Measurements from ENCODE around the gene ATG16L2. TPM values are rescaled to one million over a fixed set of nuclear protein-coding genes. Genes with fewer than 3 reads are reported as not detected.
"Not testable (repeated sequence)": the region's sequence is repeated elsewhere in the genome, so short reads cannot be mapped to it uniquely, and the experiment has no call there.

The ATG16L2 gene
- total and polyA plus RNA-seq, 8 donors, result 4.5 to 75.7 (median 13.2) TPM

GRCh38 chr11:72802822-72803221, 11.4 kb upstream of the ATG16L2 start:
- DNase-seq (no peak), FAIRE-seq (no peak), ATAC-seq (no peak)
- H3K27ac ChIP-seq, result no peak overlapping the region
- WGBS, 2 donors, result 82 to 87% methylated on average over 6 of the region's 6 CpGs
- H3K27me3 ChIP-seq, result no peaks in the 10 kb centered on the region
- TF ChIP-seq CTCF (IDR thresholded peaks at IDR 0.05), result no peak
- H3K4me3 ChIP-seq, result no peak overlapping the region
- no peaks in the 10 kb centered on the region for H3K36me3 ChIP-seq
- no peaks in the 10 kb centered on the region for H3K9me3 ChIP-seq
- no peaks in the 10 kb centered on the region for H3K4me1 ChIP-seq
- intact Hi-C loops (cut with DNase I), result no loop called here

- DNase-seq (no peak), ATAC-seq (peak in 2 of 4 donors; percentile 13 to 21), FAIRE-seq (no peak)
- no peaks in the 10 kb centered on the region for H3K36me3 ChIP-seq
- no peak overlapping the region for H3K27ac ChIP-seq
- TF ChIP-seq CTCF (IDR thresholded peaks at IDR 0.05), result no peak
- intact Hi-C loops (cut with DNase I), result no loop called here
- no peaks in the 10 kb centered on the region for H3K9me3 ChIP-seq
- no peaks in the 10 kb centered on the region for H3K27me3 ChIP-seq
- H3K4me1 ChIP-seq, result no peaks in the 10 kb centered on the region
- H3K4me3 ChIP-seq, result no peak overlapping the region
- WGBS, 2 donors, result 86 to 92% methylated on average over 6 of the region's 6 CpGs
Measured at GRCh38 chr11:72805216-72805615, 9.0 kb upstream of the ATG16L2 start.

- 100% methylated on average over 1 of the region's 1 CpG for WGBS, 2 donors
- FAIRE-seq; intact Hi-C loops (cut with DNase I); H3K27ac ChIP-seq; H3K9me3 ChIP-seq; DNase-seq; ATAC-seq; H3K4me1 ChIP-seq; H3K4me3 ChIP-seq; H3K27me3 ChIP-seq; H3K36me3 ChIP-seq: not testable (repeated sequence)
Measured at GRCh38 chr11:72806378-72806777, 7.8 kb upstream of the ATG16L2 start.

GRCh38 chr11:72807021-72807693, 7.1 kb upstream of the ATG16L2 start:
- intact Hi-C loops (cut with DNase I), result no loop called here
- WGBS, 2 donors, result 80 to 86% methylated on average over 5 of the region's 5 CpGs
- Histone ChIP-seq H3K4me3 (no peak overlapping the region), H3K27ac (peak overlapping the region in 2 of 4 donors; percentile 31 to 57), H3K4me1 (no peaks in the 10 kb centered on the region), H3K27me3 (no peaks in the 10 kb centered on the region), H3K9me3 (no peaks in the 10 kb centered on the region), H3K36me3 (no peaks in the 10 kb centered on the region)
- no peak for TF ChIP-seq CTCF (IDR thresholded peaks at IDR 0.05)
- FAIRE-seq (no peak), DNase-seq (no peak), ATAC-seq (peak in 3 of 4 donors; percentile 35 to 71 (median 67))

GRCh38 chr11:72807792-72808191, 6.4 kb upstream of the ATG16L2 start:
- ATAC-seq, result peak in 2 of 4 donors; percentile 54 to 67
- no peak for FAIRE-seq

More at GRCh38 chr11:72807792-72808191, 6.4 kb upstream of the ATG16L2 start:
- no peaks in the 10 kb centered on the region for H3K27me3 ChIP-seq
- 84 to 90% methylated on average over 2 of the region's 2 CpGs for WGBS, 2 donors
- no peak overlapping the region for H3K4me3 ChIP-seq
- peak overlapping the region in 2 of 4 donors; percentile 31 to 57 for H3K27ac ChIP-seq
- no peak for TF ChIP-seq CTCF (IDR thresholded peaks at IDR 0.05)
- H3K36me3 ChIP-seq, result no peaks in the 10 kb centered on the region
- intact Hi-C loops (cut with DNase I), result no loop called here
- H3K4me1 ChIP-seq, result peaks cover 0 to 3% (median 0%) of the 10 kb centered on the region in 3 donors
- H3K9me3 ChIP-seq, result no peaks in the 10 kb centered on the region
- DNase-seq, result no peak
